Uterus (tissue), 4 donors: Measurements from ENCODE around the gene KLHL7. TPM values are rescaled to one million over a fixed set of nuclear protein-coding genes. Genes with fewer than 3 reads are reported as not detected.
"Not testable (repeated sequence)": the region's sequence is repeated elsewhere in the genome, so short reads cannot be mapped to it uniquely, and the experiment has no call there.

Source experiments
- DNase-seq, 2 donors: peaks; one replicate each; pipeline ENCODE4 v3.0.0-alpha.2; 2019 to 2020
- H3K27ac ChIP-seq, 2 donors: fragments of 200-600 bp; sonication (generic); 1 replicate in 1 of 2; 2 replicates in 1 of 2; pipeline ENCODE4 v1.5.1; 2016 to 2018
- H3K27me3 ChIP-seq, 2 donors: fragments of 200-600 bp; sonication (generic); one replicate each; pipeline ENCODE4 v1.5.1; 2018 to 2019; ENCODE audit warnings: control low read depth in 1 of 2
- H3K36me3 ChIP-seq, 2 donors: fragments of 200-600 bp; sonication (generic); one replicate each; pipeline ENCODE4 v1.5.1; 2019; ENCODE audit warnings: control low read depth in 1 of 2
- H3K4me1 ChIP-seq, 2 donors: fragments of 200-600 bp; sonication (generic); one replicate each; pipeline ENCODE4 v1.5.1; 2018 to 2019; ENCODE audit warnings: control low read depth in 1 of 2
- H3K4me3 ChIP-seq, 2 donors: fragments of 200-600 bp; sonication (generic); 1 replicate in 1 of 2; 2 replicates in 1 of 2; pipeline ENCODE4 v1.5.1; 2018 to 2019; ENCODE audit warnings: mild to moderate bottlenecking in 1 of 2
- H3K9me3 ChIP-seq, 2 donors: fragments of 200-600 bp; sonication (generic); one replicate each; pipeline ENCODE4 v1.5.1; 2019; ENCODE audit warnings: control low read depth in 1 of 2
- CTCF ChIP-seq, 4 experiments: fragments of 200-600 bp in 2 of 4; fragments of 450-650 bp in 2 of 4; sonication (generic) in 2 of 4; IDR thresholded peaks; one replicate each; pipeline ENCODE4 v1.5.1; 2016 to 2019; ENCODE audit warnings: antibody characterized with exemption in 4 of 4, mild to moderate bottlenecking in 2 of 4, moderate library complexity in 1 of 4
- POLR2A ChIP-seq, 2 donors: fragments of 450-650 bp; IDR thresholded peaks; one replicate each; pipeline ENCODE4 v1.6.1; 2016; ENCODE audit warnings: antibody characterized with exemption in 2 of 2, mild to moderate bottlenecking in 1 of 2, moderate library complexity in 1 of 2
- intact Hi-C: fragments of 100-400 bp; cut with DNase I; formaldehyde crosslinking; loops from one replicate; pipeline ENCODE4 v1.15.1; 2023; ENCODE audit warnings: low total_unique reads
- total RNA-seq, 4 donors: library from RNA; depleted of rRNA in 3 of 4; stranded (reverse); fragments of >200 nt in 3 of 4; gene quantifications; one replicate each; pipeline versions ENCODE4 v1.1.0 to v1.2.4, GENCODE V29; 2014 to 2023
- donor health status: DM: yes; HTN: yes; CAD: no.

KLHL7 gene
- total RNA-seq, 4 donors from 2014 or later = 12.0 to 136 (median 45.1) TPM

GRCh38 chr7:23196306-23196705 is 90.7 kb downstream of the KLHL7 start:
- TF ChIP-seq CTCF (IDR thresholded peaks at IDR 0.05) (no peak), POLR2A (IDR thresholded peaks at IDR 0.05) (no peak)
- no peak for DNase-seq
- Histone ChIP-seq H3K4me3 (no peak overlapping the region), H3K4me1 (no peaks in the 10 kb centered on the region), H3K27ac (no peak overlapping the region), H3K27me3 (no peaks in the 10 kb centered on the region), H3K9me3 (no peaks in the 10 kb centered on the region), H3K36me3 (no peaks in the 10 kb centered on the region)
- intact Hi-C loops = no loop called here

GRCh38 chr7:23197745-23198144 is 92.2 kb downstream of the KLHL7 start:
- H3K9me3 ChIP-seq, H3K4me3 ChIP-seq, DNase-seq, H3K27ac ChIP-seq, H3K27me3 ChIP-seq, H3K4me1 ChIP-seq, H3K36me3 ChIP-seq, intact Hi-C loops: not testable (repeated sequence)

GRCh38 chr7:23200331-23200730 is 94.7 kb downstream of the KLHL7 start:
- no peaks in the 10 kb centered on the region for H3K36me3 ChIP-seq
- DNase-seq = no peak

GRCh38 chr7:23204241-23204640 is 98.7 kb downstream of the KLHL7 start:
- TF ChIP-seq CTCF (IDR thresholded peaks at IDR 0.05) = no peak
- Histone ChIP-seq H3K36me3 (no peaks in the 10 kb centered on the region), H3K4me3 (no peak overlapping the region), H3K9me3 (no peaks in the 10 kb centered on the region), H3K27ac (no peak overlapping the region), H3K27me3 (no peaks in the 10 kb centered on the region), H3K4me1 (no peaks in the 10 kb centered on the region)
- intact Hi-C loops = no loop called here
- no peak for DNase-seq

More at GRCh38 chr7:23200331-23200730, 94.7 kb downstream of the KLHL7 start:
- H3K9me3 ChIP-seq = no peaks in the 10 kb centered on the region
- H3K4me1 ChIP-seq = no peaks in the 10 kb centered on the region
- no peak overlapping the region for H3K4me3 ChIP-seq
- H3K27me3 ChIP-seq = no peaks in the 10 kb centered on the region
- intact Hi-C loops = no loop called here
- no peak for TF ChIP-seq CTCF (IDR thresholded peaks at IDR 0.05)
- TF ChIP-seq POLR2A (IDR thresholded peaks at IDR 0.05) = no peak
- H3K27ac ChIP-seq = no peak overlapping the region

GRCh38 chr7:23205577-23205908 is 100.0 kb downstream of the KLHL7 start:
- H3K27ac ChIP-seq = peak overlapping the region; percentile 14 to 69
- intact Hi-C loops = no loop called here

More at GRCh38 chr7:23205577-23205908, 100.0 kb downstream of the KLHL7 start:
- DNase-seq = no peak
- Histone ChIP-seq H3K4me3 (no peak overlapping the region), H3K27me3 (no peaks in the 10 kb centered on the region), H3K36me3 (no peaks in the 10 kb centered on the region), H3K9me3 (no peaks in the 10 kb centered on the region), H3K4me1 (no peaks in the 10 kb centered on the region)
- no peak for TF ChIP-seq POLR2A (IDR thresholded peaks at IDR 0.05)
- no peak for TF ChIP-seq CTCF (IDR thresholded peaks at IDR 0.05)
